GDM1 (cell line): Measurements from ENCODE around the gene CIAO3.

ENCODE experiments used
- DNase-seq: peaks from one replicate; lab custom pipeline; 2025; lab: John Stamatoyannopoulos, UW

CIAO3 gene

DNA sequence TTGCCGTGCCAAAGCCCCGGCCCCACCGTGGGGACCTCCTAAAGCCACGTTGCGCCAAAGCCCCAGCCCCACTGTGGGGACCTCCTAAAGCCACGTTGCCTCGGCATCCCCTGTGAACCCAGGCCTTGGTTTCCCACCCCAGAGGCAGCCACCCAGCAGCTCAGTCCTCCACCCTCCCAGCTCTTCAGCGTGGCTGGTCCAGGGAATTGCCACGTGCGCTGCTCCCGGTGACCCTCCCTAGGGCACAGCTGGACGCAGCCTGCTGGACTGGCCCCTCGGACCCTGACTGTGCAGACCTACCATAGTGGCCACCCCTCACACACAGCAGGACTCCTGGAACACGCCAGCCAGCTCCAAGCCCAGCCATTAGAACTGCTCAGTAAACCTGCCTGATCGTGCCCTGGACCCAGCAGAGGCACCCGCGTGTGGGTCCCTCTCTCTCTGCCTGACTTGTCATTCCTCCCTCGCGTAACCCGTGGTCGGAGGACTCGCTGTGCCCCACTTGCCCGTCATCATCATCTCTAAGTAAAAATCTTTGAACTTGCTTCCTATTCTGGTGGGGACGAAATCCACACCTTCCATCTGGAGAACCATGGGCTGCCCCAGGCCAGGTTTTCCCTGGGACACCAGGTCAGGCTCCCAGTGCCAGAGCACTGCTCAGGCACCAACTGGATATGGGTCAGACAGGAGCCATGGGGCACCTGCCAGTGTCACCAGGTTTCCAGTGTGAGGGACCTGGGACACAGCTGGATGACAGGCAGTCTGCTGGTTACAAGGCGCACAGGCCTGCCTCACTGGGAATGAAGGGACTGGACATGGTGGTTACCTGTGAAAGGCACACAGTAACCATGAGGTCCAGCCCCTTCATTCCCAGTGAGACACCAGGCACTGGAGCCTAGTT lies 5.6 kb downstream of the CIAO3 start:
- DNase-seq = no peak

DNA sequence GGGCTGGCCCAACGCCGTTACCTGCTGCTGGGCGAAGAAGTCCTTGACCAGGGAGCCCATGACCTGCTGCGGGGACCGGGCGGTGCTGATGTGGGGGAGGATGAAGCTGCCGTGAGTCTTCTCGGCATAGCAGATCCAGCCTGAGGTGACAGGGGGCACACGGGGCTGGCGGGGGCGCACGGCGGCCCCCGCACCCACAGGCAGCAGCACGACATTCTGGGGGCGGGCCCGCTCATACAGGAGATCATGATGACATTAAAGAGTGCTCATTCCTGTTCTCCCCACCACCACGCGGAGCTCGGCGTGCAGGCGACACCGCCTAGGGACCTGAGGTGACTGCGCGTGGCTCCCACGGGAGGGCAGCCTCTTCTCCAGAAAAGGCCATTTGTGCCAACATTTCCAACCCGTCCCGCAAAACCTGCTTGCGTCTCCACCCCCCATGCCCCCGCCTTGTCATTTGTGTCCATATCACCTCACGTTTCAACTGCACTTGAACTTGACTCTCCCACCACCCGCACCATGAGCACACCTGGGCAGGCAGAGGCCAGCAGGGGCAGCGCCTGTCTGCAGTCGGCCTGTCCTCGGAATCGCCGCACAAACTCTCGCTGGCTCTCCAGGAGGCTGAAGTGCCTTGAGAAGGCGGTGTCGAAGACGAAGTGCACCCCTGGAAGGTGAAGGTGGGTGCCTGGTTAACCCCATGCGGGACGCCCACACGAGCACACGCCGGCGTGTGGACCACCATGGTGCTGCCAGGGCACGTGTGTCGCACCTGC lies 6.4 kb downstream of the CIAO3 start:
- no peak for DNase-seq

DNA sequence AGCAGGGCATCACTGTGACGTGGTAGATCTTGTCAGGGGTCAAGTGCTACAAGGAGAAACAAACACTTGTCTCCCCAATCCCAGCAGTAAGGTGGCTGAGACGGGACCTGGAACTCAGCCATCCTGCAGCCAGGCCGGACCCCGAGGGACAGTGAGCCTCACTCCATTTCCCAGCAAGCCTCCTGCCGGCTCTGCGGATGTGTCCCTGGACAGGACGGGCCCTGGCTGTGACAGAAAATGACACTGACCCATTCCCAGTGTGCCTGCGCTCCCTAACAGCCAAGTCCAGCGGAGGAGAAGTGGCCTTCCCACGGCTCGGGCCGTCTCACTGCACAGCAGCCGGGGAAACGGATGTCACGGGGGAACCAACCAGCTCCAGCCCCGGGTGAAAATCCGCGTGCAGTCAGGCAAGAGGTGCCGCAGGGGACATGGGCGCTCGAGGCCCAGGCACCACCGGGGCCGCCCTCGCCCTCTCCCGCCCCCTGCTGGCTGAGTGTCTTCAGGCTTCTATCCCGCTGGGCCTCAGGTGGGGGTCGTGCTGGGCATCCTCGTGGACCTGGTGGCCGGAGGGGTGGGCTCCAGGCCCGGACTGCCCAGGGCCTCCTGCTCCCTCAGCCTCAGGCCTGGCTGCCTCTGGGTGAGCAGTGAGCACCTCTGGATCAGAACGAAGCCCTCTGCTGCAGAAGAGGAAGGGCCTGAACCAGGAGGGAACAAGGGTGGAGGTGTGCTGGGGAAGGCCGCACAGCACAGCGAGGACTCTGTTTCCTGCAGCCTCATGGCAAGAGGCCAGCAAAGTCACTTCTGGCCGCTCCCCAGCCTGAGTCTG lies 7.2 kb downstream of the CIAO3 start:
- no peak for DNase-seq

DNA sequence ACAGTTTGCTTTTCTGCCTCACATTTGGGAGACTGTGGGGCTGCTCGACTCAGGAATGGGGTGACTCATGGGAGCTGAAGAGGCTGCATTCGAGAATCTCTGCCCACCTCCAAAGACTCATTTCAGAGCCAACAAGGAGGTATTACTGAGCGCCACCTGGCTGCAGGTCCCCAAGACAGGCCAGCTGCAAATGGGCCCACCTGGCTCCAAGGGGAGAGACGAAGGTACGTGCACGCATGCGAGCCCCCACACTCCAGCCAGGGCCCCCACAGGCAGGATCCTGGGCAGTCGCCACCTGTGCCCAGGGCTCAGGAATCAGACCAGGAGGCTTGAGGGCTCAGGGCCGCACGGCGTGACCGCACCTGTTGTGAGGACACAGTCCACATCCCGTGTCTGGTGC lies 7.9 kb downstream of the CIAO3 start:
- no peak for DNase-seq

DNA sequence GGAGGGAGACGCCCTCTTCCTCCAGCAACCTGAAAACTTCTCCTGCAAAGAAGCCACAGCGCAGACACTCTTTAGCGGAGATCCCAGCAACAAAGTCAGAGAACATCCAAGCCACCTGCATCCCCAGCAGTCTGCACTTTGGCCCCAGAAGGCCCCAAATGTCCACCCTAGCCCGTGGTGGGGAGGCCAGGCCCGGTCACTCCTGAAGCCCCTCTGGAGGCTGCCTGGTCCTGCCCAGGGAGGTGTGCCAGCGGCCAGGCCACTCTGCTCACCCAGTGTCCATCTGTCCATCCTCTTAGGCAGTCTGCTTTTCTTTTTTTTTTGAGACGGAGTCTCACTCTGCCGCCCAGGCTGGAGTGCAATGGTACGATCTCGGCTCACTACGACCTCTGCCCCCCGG lies 8.5 kb downstream of the CIAO3 start:
- DNase-seq = no peak

DNA sequence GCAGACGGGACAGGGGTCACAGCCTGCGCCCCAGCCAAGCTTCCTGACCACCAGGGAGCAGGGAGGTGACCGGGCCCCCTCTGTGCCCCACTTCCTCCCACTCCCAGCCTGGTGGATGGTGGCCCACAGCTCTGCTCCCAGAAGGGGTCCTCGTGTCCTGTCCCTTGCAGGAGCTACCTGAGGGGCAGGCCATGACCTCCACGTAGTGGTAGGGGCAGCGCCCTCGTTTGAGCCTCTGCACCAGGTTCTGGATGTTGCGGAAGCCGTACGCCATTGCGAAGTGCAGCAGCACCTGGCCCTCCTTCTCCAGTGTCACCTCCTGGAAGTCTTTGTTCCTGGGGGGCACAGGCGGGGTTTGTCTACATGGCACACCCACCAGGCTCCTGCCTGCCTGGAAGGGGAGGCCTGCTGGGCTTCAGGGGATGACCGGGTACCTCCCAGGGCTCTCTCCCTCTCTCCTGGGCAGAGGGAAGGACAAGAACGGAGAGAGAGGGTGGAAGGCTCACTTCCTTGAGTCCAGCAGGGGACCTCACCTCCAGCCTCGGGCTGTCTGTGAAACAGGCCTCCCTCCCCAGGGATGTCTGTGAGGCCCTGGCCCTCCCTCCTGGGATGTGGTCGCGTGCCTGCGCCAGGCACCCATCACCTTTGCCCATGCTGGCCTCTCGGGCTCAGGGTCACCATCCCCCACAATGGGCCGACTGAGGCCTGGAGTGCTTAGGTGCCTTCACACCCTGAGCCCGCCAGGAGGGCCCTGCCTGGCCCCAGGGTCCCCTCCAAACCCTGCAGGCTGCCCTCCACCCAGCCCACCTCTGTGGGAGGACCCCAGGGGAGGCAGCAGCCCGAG lies 9.9 kb downstream of the CIAO3 start:
- DNase-seq = no peak

DNA sequence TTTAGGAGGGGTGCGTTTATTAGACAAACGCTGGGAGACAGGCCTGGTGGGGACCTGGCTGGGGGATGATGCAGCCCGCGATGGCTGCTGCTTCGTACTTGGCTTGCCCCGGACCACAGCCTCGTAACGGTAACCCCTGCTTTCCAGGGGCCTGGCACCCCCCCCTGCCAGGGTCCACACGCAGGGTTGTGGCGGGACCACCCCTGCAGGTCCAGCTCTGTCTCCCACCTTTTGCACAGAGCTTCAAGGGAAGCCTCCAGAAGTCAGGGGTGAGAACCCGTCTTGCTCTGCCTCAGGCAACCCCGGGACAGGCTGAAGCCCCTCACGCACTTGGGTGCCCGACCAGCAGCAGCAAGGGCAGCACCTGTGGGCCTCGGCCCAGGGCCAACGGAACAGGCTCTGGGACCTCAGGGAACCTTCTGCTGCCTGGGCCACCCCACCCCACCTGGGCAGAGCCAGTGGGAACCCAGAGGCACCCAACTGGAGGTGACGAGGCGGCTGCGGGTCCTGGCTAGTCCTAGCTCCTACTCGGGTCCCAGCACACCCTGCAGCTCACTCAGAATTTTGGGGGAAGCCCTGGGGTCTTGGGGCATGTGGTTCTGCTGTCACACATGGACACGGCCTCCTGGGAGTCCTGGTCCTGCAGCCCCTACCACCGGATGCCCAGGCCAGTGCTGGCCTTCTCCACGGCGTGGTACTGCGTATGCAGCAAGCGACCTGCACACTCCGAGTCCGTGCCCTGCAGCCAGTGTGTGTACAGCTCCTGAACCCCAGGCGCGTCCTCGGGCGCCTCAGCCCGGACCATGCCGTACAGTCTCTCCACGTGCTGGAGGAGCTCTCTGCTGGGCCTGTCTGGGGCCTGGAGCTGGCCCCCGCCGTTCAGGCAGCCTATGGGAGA lies 10.8 kb downstream of the CIAO3 start:
- DNase-seq = no peak

DNA sequence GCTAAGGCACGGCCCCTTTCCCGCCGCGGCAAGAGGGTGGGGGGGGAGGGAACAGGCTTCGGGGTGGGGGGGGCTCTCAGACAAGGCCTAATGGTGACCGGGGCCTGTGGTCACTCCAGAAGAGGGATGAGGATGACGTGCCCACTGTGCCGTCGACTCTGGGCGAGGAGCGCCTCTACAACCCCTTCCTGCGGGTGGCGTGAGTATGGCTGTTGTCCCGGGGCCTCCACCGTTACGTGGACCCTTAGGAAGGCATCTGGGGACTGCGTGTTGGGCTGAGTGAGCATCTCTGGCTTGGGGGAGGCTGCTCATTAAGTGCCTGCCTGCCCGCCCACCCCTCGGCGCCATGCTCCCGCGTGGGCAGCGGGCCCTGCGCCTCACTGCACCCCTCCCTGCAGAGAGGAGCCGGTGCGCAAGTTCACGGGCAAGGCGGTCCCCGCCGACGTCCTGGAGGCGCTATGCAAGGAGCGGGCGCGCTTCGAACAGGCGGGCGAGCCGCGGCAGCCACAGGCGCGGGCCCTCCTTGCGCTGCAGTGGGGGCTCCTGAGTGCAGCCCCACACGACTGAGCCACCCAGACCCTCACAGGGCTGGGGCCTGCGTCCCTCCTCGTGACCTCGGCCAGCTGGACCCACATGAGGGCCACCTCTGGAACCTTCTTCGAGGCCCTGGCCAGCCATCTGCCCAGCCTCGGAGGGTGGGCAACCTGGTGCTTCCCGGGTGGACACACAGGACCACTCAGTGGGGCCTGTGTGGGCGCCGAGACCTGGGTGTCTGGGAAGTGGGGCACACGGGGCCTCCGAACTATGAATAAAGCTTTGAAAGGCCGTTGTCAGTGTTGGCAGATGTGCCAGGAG lies 11.7 kb downstream of the CIAO3 start:
- no peak for DNase-seq

DNA sequence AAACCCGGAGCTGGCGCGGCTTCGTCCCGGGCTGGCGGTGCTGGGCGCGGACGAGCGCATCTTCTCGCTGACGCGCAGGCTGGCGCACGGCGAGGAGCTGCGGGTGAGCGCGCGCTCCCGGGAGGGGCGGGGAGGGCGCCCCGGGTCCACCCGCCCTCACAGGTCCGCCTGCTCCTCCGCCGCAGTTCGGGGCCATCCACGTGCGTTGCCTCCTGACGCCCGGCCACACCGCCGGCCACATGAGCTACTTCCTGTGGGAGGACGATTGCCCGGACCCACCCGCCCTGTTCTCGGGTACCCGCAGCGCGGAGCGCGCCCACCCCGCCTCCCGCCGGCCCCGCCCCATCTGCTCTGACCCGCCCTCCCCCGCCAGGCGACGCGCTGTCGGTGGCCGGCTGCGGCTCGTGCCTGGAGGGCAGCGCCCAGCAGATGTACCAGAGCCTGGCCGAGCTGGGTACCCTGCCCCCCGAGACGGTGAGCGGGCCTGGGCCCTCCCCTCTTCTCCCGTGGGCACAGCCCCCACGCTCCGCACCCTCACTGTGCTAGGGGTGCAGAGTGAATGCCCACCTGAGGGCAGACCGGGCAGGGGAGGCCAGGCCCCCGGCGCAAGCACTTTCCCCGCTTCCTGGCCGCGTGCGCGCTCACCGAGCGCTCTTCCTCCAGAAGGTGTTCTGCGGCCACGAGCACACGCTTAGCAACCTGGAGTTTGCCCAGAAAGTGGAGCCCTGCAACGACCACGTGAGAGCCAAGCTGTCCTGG lies 12.5 kb downstream of the CIAO3 start:
- no peak for DNase-seq

DNA sequence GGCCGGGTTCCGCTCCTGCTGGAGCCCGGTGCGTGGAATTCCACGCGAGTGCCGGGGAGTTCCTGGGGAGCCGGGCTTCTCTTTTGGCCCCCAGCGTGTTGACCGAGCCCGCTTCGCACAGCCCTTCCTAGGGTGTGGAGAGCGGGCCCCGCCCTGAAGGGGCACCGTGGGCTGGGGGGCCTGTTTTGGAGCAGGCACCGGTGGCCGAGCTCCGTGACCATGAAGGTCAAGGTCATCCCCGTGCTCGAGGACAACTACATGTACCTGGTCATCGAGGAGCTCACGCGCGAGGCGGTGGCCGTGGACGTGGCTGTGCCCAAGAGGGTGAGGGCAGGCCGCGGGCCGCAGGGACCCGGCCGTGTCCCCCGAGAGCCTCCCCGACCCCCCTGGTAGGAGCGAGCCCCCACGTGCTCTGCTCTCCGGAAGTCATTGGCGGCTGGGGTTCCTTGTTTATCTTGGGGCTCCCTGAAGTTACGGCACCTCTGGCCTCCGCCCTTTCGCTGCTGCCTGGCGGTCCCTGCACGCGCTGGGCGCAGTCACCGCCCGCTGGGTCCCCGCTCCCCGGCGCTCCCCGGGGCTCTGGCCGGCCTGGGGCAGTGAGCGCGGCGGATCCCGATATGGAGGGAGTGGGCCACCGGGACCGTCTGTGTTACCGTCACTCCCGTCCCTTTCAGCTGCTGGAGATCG lies 13.4 kb downstream of the CIAO3 start:
- DNase-seq = no peak

DNA sequence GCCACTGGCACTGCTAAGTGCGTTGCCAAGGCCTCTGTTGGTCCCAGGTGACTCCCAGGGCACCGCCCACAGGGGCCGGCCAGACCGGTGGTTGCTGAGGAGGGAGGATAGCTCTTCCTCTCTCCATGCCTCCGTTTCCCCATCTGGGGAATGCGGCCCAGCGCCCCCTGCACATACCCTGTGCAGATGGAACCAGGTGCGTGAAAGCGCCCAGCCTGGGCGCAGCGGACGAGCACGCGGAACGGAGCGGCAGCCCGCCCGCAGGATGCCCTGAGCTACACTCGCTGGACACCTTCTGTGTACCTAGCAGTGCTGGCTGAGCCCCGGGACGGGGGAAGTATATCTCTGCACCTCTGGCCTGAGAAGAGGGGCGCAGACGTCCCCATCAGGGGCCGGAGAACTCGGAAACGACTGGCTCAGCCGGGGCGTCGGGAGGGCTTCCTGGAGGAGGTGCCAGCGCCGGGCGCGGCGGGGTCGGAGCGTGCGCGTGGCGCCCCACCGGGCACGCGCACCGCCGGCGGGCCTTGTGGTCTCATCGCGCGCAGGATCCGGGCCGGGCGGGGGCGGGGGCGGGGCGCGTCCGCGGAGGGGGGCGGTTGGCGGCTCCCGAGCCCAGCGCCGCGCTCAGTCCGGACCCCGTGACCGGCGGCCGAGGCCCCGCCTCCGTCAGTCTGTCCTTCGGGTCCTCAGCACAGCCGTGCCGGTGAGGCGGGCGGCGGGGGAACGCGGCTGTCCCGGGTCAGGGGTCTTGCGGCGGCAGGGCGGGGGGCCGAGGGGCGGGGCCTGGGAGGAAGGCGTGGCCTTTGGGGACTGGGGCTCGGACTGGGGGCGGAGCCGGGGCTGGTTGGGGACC lies 14.1 kb downstream of the CIAO3 start, which contains the start of the genes CCDC78 and HAGHL:
TSS of gene CCDC78 (minus strand) at position 6 of the 853 bp plus-strand sequence. CDS start 76 bp downstream, outside the sequence.
TSS of gene HAGHL (plus strand) at position 669 of the 853 bp plus-strand sequence. CDS start 404 bp downstream, outside the sequence.
- no peak for DNase-seq

DNA sequence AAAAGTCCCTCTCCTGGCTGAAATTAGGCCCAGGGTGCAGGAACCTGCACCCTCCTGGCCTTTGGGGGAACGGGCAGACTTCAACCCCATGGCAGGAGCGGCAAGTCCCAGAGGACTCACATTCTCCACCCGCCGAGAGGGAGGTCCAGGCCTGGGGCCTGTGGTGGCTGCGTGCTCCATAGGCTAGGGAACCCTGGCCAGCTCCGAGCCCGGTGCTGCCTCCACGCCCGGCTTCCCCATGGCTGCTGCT lies 14.7 kb downstream of the CIAO3 start:
- no peak for DNase-seq

DNA sequence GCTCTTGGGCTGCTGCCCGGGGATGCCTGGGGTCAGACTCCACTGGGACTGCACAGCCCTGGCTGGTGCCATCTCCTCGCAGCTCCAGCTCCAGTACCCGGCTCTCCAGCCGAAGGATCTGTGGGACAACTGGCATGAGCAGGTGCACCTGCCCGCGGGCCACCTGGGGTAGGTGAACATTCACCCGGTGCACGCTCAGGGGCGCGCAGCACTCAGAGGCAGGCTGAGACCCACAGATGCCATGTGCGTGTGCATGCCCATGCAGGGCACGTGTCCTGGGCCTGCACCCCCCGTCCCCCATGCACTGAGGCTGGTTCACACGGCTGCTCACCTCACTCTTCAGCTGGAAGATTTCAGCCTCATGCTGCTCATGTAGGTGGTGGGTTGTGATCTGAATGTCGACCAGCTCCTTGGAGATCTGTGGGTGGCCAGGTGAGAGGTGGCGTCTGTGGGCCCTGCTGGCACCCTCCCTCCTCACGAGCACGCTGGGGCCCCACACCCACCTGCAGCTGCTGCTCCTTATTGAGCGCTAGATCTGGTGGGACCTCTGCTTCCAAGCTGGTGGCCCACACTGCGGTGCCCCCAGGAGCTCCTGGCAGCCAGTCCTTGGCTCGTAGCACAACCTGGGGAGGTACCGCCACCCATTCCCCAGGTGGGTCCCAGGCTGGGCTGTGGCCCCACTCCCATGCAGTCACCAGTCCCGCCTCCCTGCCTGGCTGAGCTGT lies 15.2 kb downstream of the CIAO3 start:
- no peak for DNase-seq

DNA sequence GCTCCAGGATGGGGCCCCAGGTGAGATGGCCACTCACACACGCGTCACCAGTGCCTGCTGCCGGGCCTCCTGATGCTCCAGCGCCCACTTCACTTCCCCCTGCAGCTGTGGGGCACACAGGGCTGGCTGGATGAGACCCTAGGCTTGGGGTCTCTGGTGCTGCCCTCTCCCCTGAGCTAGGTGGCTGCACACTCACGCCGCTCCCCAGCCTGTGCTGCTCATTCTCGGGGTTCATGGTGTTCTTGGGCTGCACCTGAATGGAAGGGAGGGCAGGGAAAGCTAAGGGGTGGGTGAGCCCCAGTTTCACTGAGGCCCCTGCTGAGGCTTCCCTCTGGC lies 15.8 kb downstream of the CIAO3 start:
- no peak for DNase-seq

DNA sequence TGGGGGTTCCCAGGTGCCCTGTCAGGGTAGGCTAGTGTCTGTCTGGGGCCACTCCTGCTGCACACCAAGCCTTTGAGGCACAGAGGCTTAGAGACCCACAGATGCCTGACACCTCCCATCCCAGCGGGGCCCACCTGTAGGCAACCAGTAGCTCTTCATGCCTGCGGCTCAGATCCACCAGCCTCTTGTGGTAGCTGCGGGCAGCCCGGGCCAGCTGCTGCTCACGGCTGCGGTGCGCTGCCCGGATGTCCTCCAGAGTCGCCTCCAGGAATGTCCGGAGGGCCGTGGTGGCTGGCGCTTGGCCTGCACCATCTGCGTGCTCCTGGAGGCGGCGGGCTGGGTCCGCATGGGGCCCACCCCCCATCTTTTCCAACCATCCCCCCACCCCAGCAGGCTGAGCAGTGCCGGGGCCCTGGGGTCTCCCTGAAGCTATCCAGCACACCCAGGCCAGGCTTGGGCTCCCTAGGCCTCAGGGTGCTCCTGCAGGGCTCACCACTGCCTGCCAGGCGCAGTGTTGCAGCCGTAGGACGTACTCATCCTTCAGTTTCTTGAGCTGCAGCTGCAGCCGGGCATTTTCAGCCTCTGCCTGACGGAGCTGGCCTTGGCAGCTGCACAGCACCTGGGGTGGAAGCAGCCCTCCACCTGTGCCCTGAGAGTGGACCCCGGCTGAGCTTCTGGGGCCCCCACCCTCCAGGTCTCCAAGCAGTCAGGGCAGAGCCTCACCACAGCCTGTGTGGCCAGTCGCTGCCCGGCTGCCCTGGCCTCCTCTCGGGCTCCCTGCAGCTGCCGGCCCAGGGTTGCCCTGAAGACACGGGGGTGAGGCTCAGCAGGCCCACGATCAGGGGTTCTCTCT lies 16.4 kb downstream of the CIAO3 start:
- DNase-seq = no peak

DNA sequence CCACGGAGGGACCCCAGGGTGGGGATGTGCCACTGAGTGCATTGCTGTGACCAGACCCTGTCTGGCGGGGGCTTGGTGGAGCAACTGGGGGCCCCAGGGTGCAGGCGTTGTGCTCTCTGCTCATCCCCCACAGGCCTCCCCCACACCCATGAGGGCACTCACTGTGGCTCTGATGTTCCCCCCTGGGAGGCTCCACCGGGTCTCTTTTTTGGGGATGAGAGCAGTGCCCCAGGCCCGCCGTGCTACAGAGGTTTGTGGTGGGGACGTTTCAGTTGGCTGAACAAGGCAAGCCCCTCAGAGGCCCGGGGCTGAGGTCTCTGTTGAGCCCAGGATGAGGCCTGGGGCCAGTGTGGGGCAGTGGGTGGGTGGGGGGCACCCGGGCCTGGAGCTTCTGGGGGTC lies 17.1 kb downstream of the CIAO3 start:
- no peak for DNase-seq
